Hepatic stellate cell (primary cell): Measurements from ENCODE around the gene C5AR1.
"Not testable (repeated sequence)": the region's sequence is repeated elsewhere in the genome, so short reads cannot be mapped to it uniquely, and the experiment has no call there.

Source experiments
- DNase-seq: peaks from one replicate; pipeline ENCODE4 v3.0.0; 2011; ENCODE audit warnings: low spot score

The C5AR1 gene

DNA sequence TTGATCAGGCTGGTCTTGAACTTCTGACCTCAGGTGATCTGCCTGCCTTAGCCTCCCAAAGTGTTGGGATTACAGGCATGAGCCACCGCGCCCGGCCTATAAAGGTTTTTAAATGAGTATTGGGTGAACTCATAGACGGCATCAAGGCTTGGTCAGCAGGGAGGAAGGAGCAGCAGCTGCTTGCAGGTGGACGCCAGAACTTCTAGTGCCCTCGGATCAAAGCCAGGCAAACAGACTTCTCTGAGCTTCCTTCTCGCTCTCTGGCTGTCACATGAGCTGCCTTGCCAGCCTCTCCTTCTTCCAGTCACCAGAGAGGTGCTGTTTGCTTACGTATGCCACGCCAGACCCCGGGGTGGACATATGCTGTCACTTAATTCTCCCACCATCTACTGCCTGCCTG, 55.8 kb downstream of the C5AR1 start:
- DNase-seq, result not testable (repeated sequence)

- DNase-seq, result peak; percentile 74
Observed at GRCh38 chr19:47370045-47370611, 60.5 kb downstream of the C5AR1 start.

DNA sequence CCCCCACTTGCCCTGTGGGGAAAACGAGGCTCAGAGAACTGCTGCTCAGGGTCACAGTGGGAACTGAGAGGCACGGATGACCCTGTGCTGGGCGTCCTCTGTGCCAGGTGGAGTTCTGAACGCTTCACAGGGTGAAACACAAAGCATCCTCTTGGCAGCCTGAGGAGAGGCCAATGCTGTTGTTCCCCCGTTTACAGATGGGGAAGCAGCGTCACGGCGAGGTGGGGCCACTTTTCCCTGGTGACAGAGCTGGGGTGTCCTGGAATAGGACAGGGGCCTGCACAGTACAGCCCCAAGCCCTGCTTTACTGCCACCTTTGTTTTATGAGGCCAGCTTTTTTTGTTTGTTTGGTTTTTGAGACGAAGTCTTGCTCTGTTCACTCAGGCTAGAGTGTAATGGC, 61.6 kb downstream of the C5AR1 start:
- no peak for DNase-seq
